Measurements from ENCODE around the gene ITGA3. TPM values are rescaled to one million over a fixed set of nuclear protein-coding genes. Genes with fewer than 3 reads are reported as not detected.

Gene ITGA3
- total RNA-seq, 4 donors from 2014 or later = 44.4 to 86.3 (median 77.0) TPM

GRCh38 chr17:50018909-50019308 lies 37.0 kb upstream of the ITGA3 start:
- Histone ChIP-seq H3K4me3 (no peak overlapping the region), H3K27me3 (peaks cover 0 to 5% (median 0%) of the 10 kb centered on the region in 4 donors), H3K9me3 (peaks cover 0 to 11% (median 10%) of the 10 kb centered on the region in 3 donors), H3K4me1 (no peaks in the 10 kb centered on the region), H3K27ac (no peak overlapping the region), H3K36me3 (no peaks in the 10 kb centered on the region)
- no peak for DNase-seq
- 81 to 100% methylated on average over 1 of the region's 1 CpG for WGBS, 2 donors
- TF ChIP-seq CTCF (IDR thresholded peaks at IDR 0.05) (no peak), POLR2A (IDR thresholded peaks at IDR 0.05) (no peak)
- intact Hi-C loops (cut with DNase I) = no loop called here

- H3K27ac ChIP-seq = no peak overlapping the region
- no peak for DNase-seq
- TF ChIP-seq CTCF (IDR thresholded peaks at IDR 0.05) (no peak), POLR2A (IDR thresholded peaks at IDR 0.05) (no peak)
- H3K4me3 ChIP-seq = no peak overlapping the region
- no peaks in the 10 kb centered on the region for H3K27me3 ChIP-seq
- H3K4me1 ChIP-seq = no peaks in the 10 kb centered on the region
- 58 to 62% methylated on average over 8 to 13 of the region's 13 CpGs for WGBS, 2 donors
- intact Hi-C loops (cut with DNase I) = no loop called here
- H3K36me3 ChIP-seq = no peaks in the 10 kb centered on the region
- no peaks in the 10 kb centered on the region for H3K9me3 ChIP-seq
Observed at GRCh38 chr17:50020841-50021599, 34.9 kb upstream of the ITGA3 start.

- H3K27ac ChIP-seq = no peak overlapping the region
- no peak for TF ChIP-seq POLR2A (IDR thresholded peaks at IDR 0.05)
- no peak overlapping the region for H3K4me3 ChIP-seq
- intact Hi-C loops (cut with DNase I) = no loop called here
- no peaks in the 10 kb centered on the region for H3K36me3 ChIP-seq
- WGBS, 2 donors = 92 to 94% methylated on average over 6 of the region's 6 CpGs
- H3K9me3 ChIP-seq = no peaks in the 10 kb centered on the region
- no peaks in the 10 kb centered on the region for H3K27me3 ChIP-seq
- H3K4me1 ChIP-seq = peaks cover 0 to 1% (median under 1%) of the 10 kb centered on the region in 3 donors
- DNase-seq = no peak
Observed at GRCh38 chr17:50021681-50022370, 34.1 kb upstream of the ITGA3 start.

GRCh38 chr17:50022463-50023130 lies 33.3 kb upstream of the ITGA3 start:
- Histone ChIP-seq H3K36me3 (no peaks in the 10 kb centered on the region), H3K4me3 (no peak overlapping the region), H3K9me3 (no peaks in the 10 kb centered on the region), H3K27me3 (peaks cover 0 to 6% (median 0%) of the 10 kb centered on the region in 4 donors), H3K27ac (no peak overlapping the region), H3K4me1 (peaks cover 7 to 9% (median 8%) of the 10 kb centered on the region in 3 donors)
- 55 to 64% methylated on average over 6 of the region's 6 CpGs for WGBS, 2 donors
- no peak for DNase-seq
- TF ChIP-seq CTCF (IDR thresholded peaks at IDR 0.05) (no peak), POLR2A (IDR thresholded peaks at IDR 0.05) (no peak)
- intact Hi-C loops (cut with DNase I) = no loop called here

- no peak for DNase-seq
- WGBS, 2 donors = 59 to 67% methylated on average over 8 of the region's 8 CpGs
- TF ChIP-seq CTCF (IDR thresholded peaks at IDR 0.05) = no peak
- TF ChIP-seq POLR2A (IDR thresholded peaks at IDR 0.05) = no peak
- Histone ChIP-seq H3K4me1 (peaks cover 15 to 18% (median 17%) of the 10 kb centered on the region in 3 donors), H3K36me3 (no peaks in the 10 kb centered on the region), H3K4me3 (no peak overlapping the region), H3K27me3 (peaks cover 0 to 7% (median 0%) of the 10 kb centered on the region in 4 donors), H3K27ac (no peak overlapping the region), H3K9me3 (no peaks in the 10 kb centered on the region)
- intact Hi-C loops (cut with DNase I) = no loop called here
Observed at GRCh38 chr17:50023520-50023919, 32.4 kb upstream of the ITGA3 start.
